Jurkat, Clone E6-1 (cell line): Measurements from ENCODE around the gene MRPL27. TPM values are rescaled to one million over a fixed set of nuclear protein-coding genes. Genes with fewer than 3 reads are reported as not detected.
"Not testable (repeated sequence)": the region's sequence is repeated elsewhere in the genome, so short reads cannot be mapped to it uniquely, and the experiment has no call there.

ENCODE experiments used
- DNase-seq: peaks from one replicate; pipeline ENCODE4 v3.0.0-alpha.2; 2011; ENCODE audit warnings: low read depth, low spot score
- H3K4me3 ChIP-seq: 2 replicates; pipeline ENCODE4 v1.5.1; 2011; ENCODE audit warnings: mild to moderate bottlenecking, low read length, control low read depth, moderate library complexity
- polyA plus RNA-seq: library from polyadenylated mRNA; unstranded; fragments of >200 nt; gene quantifications from one replicate; pipeline ENCODE4 v1.2.1, GENCODE V29; 2012; ENCODE audit warnings: missing spikeins; ENCODE audit not compliant: insufficient read length, insufficient read depth

Gene MRPL27
- 124 TPM for polyA plus RNA-seq

GRCh38 chr17:50372758-50373556, at the start of gene MRPL27, which contains the start of gene EME1:
Gene MRPL27 (minus strand): TSS chr17:50373184. CDS start chr17:50373170, 14 bp downstream.
Gene EME1 (plus strand): TSS chr17:50373229. CDS start chr17:50375209, 1,980 bp downstream.
- DNase-seq: peak; percentile 90
- peak within 1 kb of the TSS; percentile 95 for H3K4me3 ChIP-seq

GRCh38 chr17:50422738-50423137, 49.8 kb upstream of the MRPL27 start:
- no peak for DNase-seq
- H3K4me3 ChIP-seq: no peak overlapping the region

- peak overlapping the region; percentile 30 for H3K4me3 ChIP-seq
- DNase-seq: peak; percentile 41
Observed at GRCh38 chr17:50421308-50422051, 48.5 kb upstream of the MRPL27 start.

GRCh38 chr17:50420419-50421112, 47.6 kb upstream of the MRPL27 start:
- DNase-seq: no peak
- no peak overlapping the region for H3K4me3 ChIP-seq

GRCh38 chr17:50419577-50419976, 46.6 kb upstream of the MRPL27 start:
- DNase-seq, H3K4me3 ChIP-seq: not testable (repeated sequence)

GRCh38 chr17:50414808-50415207, 41.8 kb upstream of the MRPL27 start:
- DNase-seq: no peak
- H3K4me3 ChIP-seq: no peak overlapping the region

- no peak overlapping the region for H3K4me3 ChIP-seq
- DNase-seq: no peak
Observed at GRCh38 chr17:50412188-50412732, 39.3 kb upstream of the MRPL27 start.

GRCh38 chr17:50407921-50408320, 34.9 kb upstream of the MRPL27 start:
- no peak overlapping the region for H3K4me3 ChIP-seq
- DNase-seq: no peak

- no peak for DNase-seq
- H3K4me3 ChIP-seq: no peak overlapping the region
Observed at GRCh38 chr17:50406578-50406977, 33.6 kb upstream of the MRPL27 start.

GRCh38 chr17:50405351-50405750, 32.4 kb upstream of the MRPL27 start:
- not testable (repeated sequence) for H3K4me3 ChIP-seq, DNase-seq

- DNase-seq, H3K4me3 ChIP-seq: not testable (repeated sequence)
Observed at GRCh38 chr17:50399591-50399990, 26.6 kb upstream of the MRPL27 start.

GRCh38 chr17:50398672-50399071, 25.7 kb upstream of the MRPL27 start:
- H3K4me3 ChIP-seq, DNase-seq: not testable (repeated sequence)

GRCh38 chr17:50397919-50398285, 24.9 kb upstream of the MRPL27 start:
- peak overlapping the region; percentile 95 for H3K4me3 ChIP-seq
- DNase-seq: no peak

GRCh38 chr17:50397111-50397918, 24.3 kb upstream of the MRPL27 start, which contains the start of gene LRRC59:
Gene LRRC59 (minus strand): TSS chr17:50397523. CDS start chr17:50397317, 206 bp downstream.
- DNase-seq: peak; percentile 81
- peak within 1 kb of the TSS; percentile 95 for H3K4me3 ChIP-seq

- DNase-seq: no peak
- peak overlapping the region; percentile 95 for H3K4me3 ChIP-seq
Observed at GRCh38 chr17:50396261-50397110, 23.5 kb upstream of the MRPL27 start.

GRCh38 chr17:50394711-50395110, 21.7 kb upstream of the MRPL27 start:
- no peak for DNase-seq
- H3K4me3 ChIP-seq: no peak overlapping the region

- H3K4me3 ChIP-seq: no peak overlapping the region
Observed at GRCh38 chr17:50393700-50394099, 20.7 kb upstream of the MRPL27 start.

GRCh38 chr17:50392621-50393020, 19.6 kb upstream of the MRPL27 start:
- DNase-seq: no peak
- no peak overlapping the region for H3K4me3 ChIP-seq

More at GRCh38 chr17:50393700-50394099, 20.7 kb upstream of the MRPL27 start:
- no peak for DNase-seq
